ENCODE measurements around the gene LSP1.

GRCh38 chr11:1841511-1842148 is 11.3 kb upstream of the LSP1 start:
- no peak for TF ChIP-seq CTCF (IDR thresholded peaks at IDR 0.05 in 8 of 11, conservative IDR thresholded peaks at IDR 0.05 in 3 of 11)
- TF ChIP-seq POLR2A (IDR thresholded peaks at IDR 0.05): no peak
- no peak for TF ChIP-seq POLR2AphosphoS5 (IDR thresholded peaks at IDR 0.05)
